KG1 (cell line): ENCODE data around the gene MYOCD.
A peak's percentile ranks its signal among the peaks of the same experiment; 100 is the strongest.

Experiments
- DNase-seq: peaks from one replicate; lab custom pipeline; 2025; lab: John Stamatoyannopoulos, UW

Gene MYOCD

GRCh38 chr17:12765548-12765947 lies 99.9 kb downstream of the MYOCD start:
- no peak for DNase-seq

GRCh38 chr17:12768255-12768654 lies 102.6 kb downstream of the MYOCD start:
- DNase-seq = no peak

DNA sequence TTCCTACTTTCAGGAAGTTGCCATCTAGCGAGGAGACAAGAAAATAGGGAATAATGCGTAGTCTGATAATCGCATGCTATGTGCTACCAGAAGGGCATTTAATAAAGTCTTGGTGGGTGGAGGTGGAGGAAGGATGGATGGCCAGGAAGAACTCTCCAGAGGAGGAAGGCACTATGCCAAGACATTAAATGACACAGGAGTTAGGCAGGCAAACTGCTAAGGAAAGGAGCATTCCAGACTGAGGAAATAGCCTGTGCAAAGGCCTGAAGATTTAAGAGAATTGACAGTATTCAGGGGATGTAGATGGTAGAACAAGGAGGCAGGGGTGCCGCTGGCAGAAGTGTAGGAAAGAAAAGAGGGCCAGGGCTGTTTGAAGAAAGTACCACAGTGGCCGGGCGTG lies 104.3 kb downstream of the MYOCD start:
- DNase-seq = no peak

- DNase-seq = no peak
Measured at GRCh38 chr17:12773153-12773552, 107.5 kb downstream of the MYOCD start.

- no peak for DNase-seq
Measured at GRCh38 chr17:12789075-12789480, 123.4 kb downstream of the MYOCD start.

DNA sequence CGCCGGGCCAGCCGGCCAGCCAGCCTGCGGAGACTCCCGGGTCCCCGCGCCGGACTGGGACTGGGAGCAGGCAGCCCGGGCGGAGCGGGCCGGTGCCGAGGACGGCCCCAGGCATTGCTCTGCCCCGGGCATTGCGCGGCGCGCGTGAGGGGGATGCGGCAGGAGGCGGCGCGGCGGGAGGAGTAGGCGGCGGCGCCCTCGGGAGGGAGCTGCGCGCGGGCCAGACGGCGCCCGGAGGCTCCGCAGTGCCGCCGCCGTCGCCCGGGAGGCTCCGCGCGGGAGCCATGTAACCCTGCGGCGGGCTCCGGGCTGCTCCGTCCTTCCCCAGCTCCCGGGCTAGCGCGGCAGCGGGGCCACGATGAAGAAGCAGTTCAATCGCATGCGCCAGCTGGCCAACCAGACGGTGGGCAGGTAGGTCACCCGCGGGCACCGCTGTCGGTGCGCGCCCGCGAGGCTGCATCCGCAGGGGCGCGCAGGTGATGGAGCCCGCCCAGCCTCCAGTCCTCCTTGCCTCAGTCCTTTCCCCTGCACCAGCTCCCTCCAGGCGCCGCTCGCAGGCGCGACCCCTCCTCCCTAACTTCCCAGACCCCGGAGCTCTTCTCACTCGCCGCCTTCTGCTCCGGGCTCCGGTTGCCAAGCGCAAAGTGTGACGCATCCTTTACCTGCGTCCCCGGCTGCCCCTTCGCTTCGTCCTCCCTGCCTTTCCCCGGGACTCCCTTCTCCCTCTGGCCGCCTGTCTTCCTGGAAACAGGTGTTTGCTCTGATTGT lies 124.0 kb downstream of the MYOCD start, which contains the start of gene ARHGAP44:
ARHGAP44 (plus strand) TSS at position 18 of the 768 bp plus-strand sequence; CDS start at position 359, 341 bp downstream.
- DNase-seq = peak; percentile 0

GRCh38 chr17:12790249-12791106 lies 124.8 kb downstream of the MYOCD start:
- DNase-seq = no peak

DNA sequence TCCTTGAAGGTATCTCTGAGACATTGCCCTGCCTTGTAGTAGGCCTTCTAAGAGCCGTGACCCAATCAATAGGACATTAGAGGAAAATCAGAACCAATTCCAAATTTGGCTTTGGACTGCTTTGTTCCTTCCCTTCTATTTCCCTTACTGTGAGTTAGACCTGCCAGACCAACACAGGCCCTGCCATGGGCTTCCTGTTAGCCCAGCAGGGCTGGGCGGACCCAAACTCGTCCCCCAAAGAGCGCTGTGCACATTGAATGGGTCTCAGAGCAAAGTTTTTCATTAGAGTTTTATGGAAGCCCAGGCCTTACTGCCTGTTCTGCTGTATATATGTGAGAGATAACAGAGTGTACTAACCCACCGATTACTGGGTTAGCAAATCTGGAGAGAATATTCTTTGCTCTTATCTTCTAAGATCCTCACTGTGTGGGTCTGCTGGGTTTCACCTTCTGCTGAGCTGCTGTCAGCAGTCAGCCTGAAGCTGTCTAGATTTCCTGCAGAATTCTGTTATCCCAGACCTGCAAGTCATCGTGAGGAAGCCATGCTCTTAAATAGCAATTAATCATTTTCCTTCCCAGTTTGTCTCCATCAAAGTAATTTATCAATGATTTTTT lies 129.3 kb downstream of the MYOCD start:
- DNase-seq = no peak

DNA sequence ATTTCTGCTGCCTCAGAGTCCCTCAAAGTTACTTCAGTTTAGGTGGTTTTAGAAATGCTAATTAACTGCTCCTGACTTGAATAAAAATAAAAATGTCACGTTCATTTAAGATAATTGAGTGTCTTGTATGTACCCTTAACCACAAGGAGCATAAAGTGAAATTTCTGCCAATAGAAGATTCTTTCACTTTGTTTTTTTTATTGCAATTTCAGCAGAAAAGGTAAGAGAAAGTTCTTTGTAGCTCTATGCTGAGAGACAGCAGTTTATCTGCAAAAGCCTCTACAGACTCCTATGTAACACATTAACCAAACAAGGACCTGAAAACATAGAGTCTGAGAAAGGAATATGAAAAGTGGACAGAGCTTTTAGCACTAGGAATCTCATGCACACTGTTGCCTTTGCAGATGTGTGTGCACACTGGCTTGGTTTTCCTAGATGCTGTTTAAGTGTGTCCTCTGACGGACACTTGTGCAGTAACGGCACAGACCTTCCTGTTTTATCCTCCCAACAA lies 135.2 kb downstream of the MYOCD start:
- no peak for DNase-seq

- no peak for DNase-seq
Measured at GRCh38 chr17:12806630-12807029, 140.9 kb downstream of the MYOCD start.

- DNase-seq = no peak
Measured at GRCh38 chr17:12808723-12809122, 143.0 kb downstream of the MYOCD start.

GRCh38 chr17:12812877-12813276 lies 147.2 kb downstream of the MYOCD start:
- no peak for DNase-seq

GRCh38 chr17:12813664-12814063 lies 148.0 kb downstream of the MYOCD start:
- DNase-seq = no peak

DNA sequence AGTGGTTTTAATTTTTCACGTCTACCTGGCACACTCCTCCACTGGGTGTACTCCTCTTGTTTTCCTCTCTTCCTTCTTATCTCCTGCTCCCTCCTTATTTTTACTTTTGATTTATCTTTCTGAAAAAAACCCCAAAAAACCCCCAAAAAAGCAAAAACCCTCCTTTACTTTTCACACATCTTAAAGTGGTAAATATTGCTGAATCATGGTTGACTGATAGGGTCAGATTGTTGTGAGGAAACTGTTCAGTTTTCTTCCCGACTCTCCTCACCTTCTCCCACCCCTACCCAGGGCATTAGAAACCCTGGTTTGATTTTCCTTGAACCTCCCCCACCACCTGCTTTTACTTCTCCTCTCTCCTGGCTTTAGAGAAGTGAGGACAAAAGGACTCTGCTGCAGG lies 149.0 kb downstream of the MYOCD start:
- no peak for DNase-seq

DNA sequence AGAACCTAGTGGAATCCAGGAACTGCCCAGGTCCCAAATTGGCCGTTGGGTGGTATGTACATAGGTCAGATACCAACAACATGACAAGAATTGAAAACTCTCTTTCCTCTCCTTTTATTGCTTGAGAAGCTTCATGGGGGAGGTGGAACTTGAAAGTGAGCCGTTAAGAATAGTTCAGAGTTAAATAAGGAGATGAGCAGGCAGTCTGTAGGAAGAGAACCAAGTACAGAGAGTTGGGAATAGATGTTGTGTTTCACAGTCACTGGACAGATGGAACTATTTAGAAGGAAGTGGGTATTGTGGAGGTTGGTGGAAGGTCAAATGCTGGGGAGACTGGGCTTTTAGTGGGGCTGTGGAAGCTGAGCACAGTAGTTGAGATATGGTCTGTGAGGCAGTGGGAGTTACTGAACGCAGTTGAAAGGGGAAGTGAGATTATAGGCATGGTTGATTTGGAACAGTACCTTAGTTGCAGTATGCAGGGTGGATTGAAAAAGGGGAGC lies 150.0 kb downstream of the MYOCD start:
- no peak for DNase-seq
